Activated CD4-positive, alpha-beta memory T cell treated with anti-CD3 and anti-CD28 coated beads, Interleukin-2, amount 10 ng/mL, durations not matched to agents 7 days and 5 days (primary cell): ENCODE results near the gene MGAT5B. TPM values are rescaled to one million over a fixed set of nuclear protein-coding genes. Genes with fewer than 3 reads are reported as not detected.
"Not testable (repeated sequence)": the region's sequence is repeated elsewhere in the genome, so short reads cannot be mapped to it uniquely, and the experiment has no call there.

Experiments used
- CTCF ChIA-PET: fragments of 350-600 bp; sonication (Branson Sonifier 250); formaldehyde crosslinking; loops from one replicate; lab custom pipeline; 2021; ENCODE audit warnings: antibody characterized with exemption, inconsistent platforms; lab: Charles Lee
- POLR2A ChIA-PET: fragments of 350-600 bp; sonication (Branson Sonifier 250); formaldehyde crosslinking; loops from one replicate; lab custom pipeline; 2021; ENCODE audit warnings: antibody characterized with exemption; lab: Charles Lee
- DNase-seq: peaks from one replicate; pipeline ENCODE4 v3.0.0-alpha.2; 2020
- H3K27ac Mint-ChIP-seq: one replicate; pipeline ENCODE4 v1.8.0; 2021; ENCODE audit warnings: mild to moderate bottlenecking, mixed read lengths
- H3K27me3 Mint-ChIP-seq: one replicate; pipeline ENCODE4 v1.8.0; 2021; ENCODE audit warnings: mixed read lengths
- H3K36me3 Mint-ChIP-seq: one replicate; pipeline ENCODE4 v1.8.0; 2021; ENCODE audit warnings: low read depth, mixed read lengths
- H3K4me1 Mint-ChIP-seq: one replicate; pipeline ENCODE4 v1.8.0; 2021; ENCODE audit warnings: mixed read lengths
- H3K4me3 Mint-ChIP-seq: one replicate; pipeline ENCODE4 v1.8.0; 2021; ENCODE audit warnings: mild to moderate bottlenecking, mixed read lengths
- H3K9me3 Mint-ChIP-seq: one replicate; pipeline ENCODE4 v1.8.0; 2021; ENCODE audit warnings: mixed read lengths
- total RNA-seq, 2 experiments: library from RNA; stranded (reverse); gene quantifications; one replicate each; pipeline ENCODE4 v1.2.3, GENCODE V29; 2021

Gene MGAT5B
- total RNA-seq, 2 experiments from 2014 or later, result 0.08 to 0.13 TPM

DNA sequence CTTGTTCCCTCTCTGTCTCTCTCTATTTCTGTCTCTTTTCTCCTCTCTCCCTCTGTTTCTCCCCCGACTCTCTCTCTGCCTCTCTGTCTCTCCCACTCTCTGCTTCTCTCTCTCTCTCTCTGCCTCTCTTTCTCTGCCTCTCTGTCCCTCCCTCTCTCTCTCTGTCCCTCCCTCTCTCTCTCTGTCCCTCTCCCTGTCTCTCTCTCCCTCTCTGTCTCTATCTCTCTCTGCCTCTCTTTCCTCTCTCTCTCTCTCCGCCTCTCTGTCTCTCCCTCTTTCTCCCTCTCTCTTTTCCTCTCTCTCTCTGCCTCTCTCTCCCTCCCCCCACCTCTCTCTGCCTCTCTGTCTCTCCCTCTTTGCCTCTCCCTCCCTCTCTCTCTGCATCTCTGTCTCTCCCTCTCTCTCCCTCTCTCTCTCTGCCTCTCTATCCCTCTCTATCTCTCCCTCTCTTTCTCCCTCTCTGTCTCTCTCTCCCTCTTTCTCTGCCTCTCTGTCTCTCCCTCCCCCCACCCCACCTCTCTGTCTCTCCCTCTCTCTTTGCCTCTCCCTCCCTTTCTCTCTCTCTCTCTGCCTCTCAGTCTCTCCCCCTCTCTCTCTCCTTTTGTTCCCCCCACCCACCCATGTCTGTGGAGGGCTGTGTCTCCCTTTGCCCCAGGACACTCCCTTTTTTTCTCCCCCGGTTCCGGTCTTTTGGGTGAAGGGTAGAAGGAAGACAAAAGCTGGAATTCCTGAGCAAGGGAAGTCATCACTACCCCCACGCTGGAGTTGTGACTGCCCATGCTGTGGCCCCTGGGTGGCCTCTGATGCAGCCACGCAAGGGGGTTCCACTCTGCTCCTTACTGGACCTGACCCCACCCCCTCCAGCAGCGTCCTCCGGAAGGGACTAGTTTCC, 27.1 kb upstream of the MGAT5B start:
- H3K27ac Mint-ChIP-seq, result no peak overlapping the region
- no peaks in the 10 kb centered on the region for H3K9me3 Mint-ChIP-seq
- DNase-seq, result no peak
- no peaks in the 10 kb centered on the region for H3K36me3 Mint-ChIP-seq
- CTCF ChIA-PET, result no interaction called here
- POLR2A ChIA-PET, result interaction anchor here (0.6 kb wide), 1 partner anchor 103 kb away, joined by 3 read pairs; no protein-coding TSS in a partner anchor
- peaks cover 46% of the 10 kb centered on the region for H3K27me3 Mint-ChIP-seq
- no peak overlapping the region for H3K4me3 Mint-ChIP-seq
- H3K4me1 Mint-ChIP-seq, result peaks cover 17% of the 10 kb centered on the region

- H3K27me3 Mint-ChIP-seq, result peaks cover 49% of the 10 kb centered on the region
- no peak overlapping the region for H3K27ac Mint-ChIP-seq
- H3K4me3 Mint-ChIP-seq, result no peak overlapping the region
- no peaks in the 10 kb centered on the region for H3K9me3 Mint-ChIP-seq
- H3K36me3 Mint-ChIP-seq, result no peaks in the 10 kb centered on the region
- ChIA-PET CTCF (no interaction called here), POLR2A (interaction anchor here (0.6 kb wide), 1 partner anchor 104 kb away, joined by 3 read pairs; no protein-coding TSS in a partner anchor)
- H3K4me1 Mint-ChIP-seq, result peaks cover 17% of the 10 kb centered on the region
- DNase-seq, result no peak
These were observed 26.3 kb upstream of the MGAT5B start for GRCh38 chr17:76841776-76842405.

GRCh38 chr17:76843068-76843467, 25.1 kb upstream of the MGAT5B start:
- H3K27ac Mint-ChIP-seq, result not testable (repeated sequence)
- H3K27me3 Mint-ChIP-seq, result peaks cover 46% of the 10 kb centered on the region

GRCh38 chr17:76843703-76844484, 24.3 kb upstream of the MGAT5B start:
- CTCF ChIA-PET, result no interaction called here
- H3K4me1 Mint-ChIP-seq, result peaks cover 17% of the 10 kb centered on the region
- H3K4me3 Mint-ChIP-seq, result no peak overlapping the region
- H3K27me3 Mint-ChIP-seq, result peaks cover 46% of the 10 kb centered on the region
- no peak overlapping the region for H3K27ac Mint-ChIP-seq
- no peak for DNase-seq
- H3K9me3 Mint-ChIP-seq, result no peaks in the 10 kb centered on the region
- POLR2A ChIA-PET, result no interaction called here
- no peaks in the 10 kb centered on the region for H3K36me3 Mint-ChIP-seq

More at GRCh38 chr17:76843068-76843467, 25.1 kb upstream of the MGAT5B start:
- H3K36me3 Mint-ChIP-seq, DNase-seq, H3K4me3 Mint-ChIP-seq, H3K9me3 Mint-ChIP-seq, CTCF ChIA-PET, POLR2A ChIA-PET: not testable (repeated sequence)
- peaks cover 17% of the 10 kb centered on the region for H3K4me1 Mint-ChIP-seq

- H3K27me3 Mint-ChIP-seq, result peaks cover 46% of the 10 kb centered on the region
- POLR2A ChIA-PET, result no interaction called here
- CTCF ChIA-PET, result no interaction called here
These were observed 23.7 kb upstream of the MGAT5B start for GRCh38 chr17:76844485-76844829.

DNA sequence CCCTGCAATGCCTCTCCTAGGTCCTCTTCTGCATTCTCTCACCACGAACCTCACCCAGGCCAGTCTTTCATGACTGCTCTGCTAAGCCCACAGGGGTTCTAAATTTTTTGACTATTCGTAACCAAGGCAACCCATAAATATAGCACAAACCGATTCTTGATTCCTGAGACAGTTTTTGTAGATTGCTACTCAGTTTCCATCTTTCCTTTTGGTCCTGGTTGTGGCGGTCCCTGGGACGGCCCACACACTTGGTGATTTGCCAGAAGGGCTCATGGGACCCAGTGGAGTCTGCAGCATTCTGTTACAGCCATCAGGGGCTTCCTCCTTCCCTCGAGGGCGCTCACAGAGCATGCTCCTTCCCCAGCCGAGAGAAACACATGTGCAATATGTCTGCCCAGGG, 23.4 kb upstream of the MGAT5B start:
- Mint-ChIP-seq H3K4me1 (peaks cover 12% of the 10 kb centered on the region), H3K27ac (no peak overlapping the region), H3K9me3 (no peaks in the 10 kb centered on the region), H3K27me3 (peaks cover 45% of the 10 kb centered on the region), H3K4me3 (no peak overlapping the region), H3K36me3 (no peaks in the 10 kb centered on the region)
- no peak for DNase-seq
- ChIA-PET POLR2A (no interaction called here), CTCF (no interaction called here)

More at GRCh38 chr17:76844485-76844829, 23.7 kb upstream of the MGAT5B start:
- Mint-ChIP-seq H3K9me3 (no peaks in the 10 kb centered on the region), H3K27ac (no peak overlapping the region), H3K4me3 (no peak overlapping the region), H3K4me1 (peaks cover 16% of the 10 kb centered on the region), H3K36me3 (no peaks in the 10 kb centered on the region)
- DNase-seq, result no peak

DNA sequence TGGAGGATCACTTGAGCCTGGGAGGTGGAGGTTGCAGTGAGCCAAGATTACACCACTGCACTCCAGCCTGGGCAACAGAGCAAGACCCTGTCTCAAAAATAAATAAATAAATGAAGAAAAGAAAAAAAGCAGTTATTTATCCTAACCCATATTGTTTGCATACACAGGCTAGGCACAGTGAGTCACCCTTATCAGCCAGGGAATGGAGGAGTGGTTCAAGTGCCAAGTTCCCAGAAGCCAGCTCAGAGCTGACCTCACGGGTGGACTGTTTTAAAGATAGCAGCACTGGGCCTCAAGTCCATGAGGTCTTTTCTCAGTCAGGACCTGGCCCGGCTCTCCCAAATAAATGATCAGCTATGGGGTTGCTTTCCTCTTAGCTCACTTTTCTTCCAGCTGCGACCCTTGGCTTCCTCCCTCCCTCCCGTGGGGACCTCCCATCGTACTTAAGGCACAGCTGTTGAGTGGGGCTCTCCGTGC, 22.6 kb upstream of the MGAT5B start:
- H3K9me3 Mint-ChIP-seq, result no peaks in the 10 kb centered on the region
- ChIA-PET POLR2A (no interaction called here), CTCF (no interaction called here)
- peaks cover 4% of the 10 kb centered on the region for H3K4me1 Mint-ChIP-seq
- no peak overlapping the region for H3K4me3 Mint-ChIP-seq
- H3K27ac Mint-ChIP-seq, result no peak overlapping the region
- DNase-seq, result no peak
- H3K27me3 Mint-ChIP-seq, result peaks cover 38% of the 10 kb centered on the region
- H3K36me3 Mint-ChIP-seq, result no peaks in the 10 kb centered on the region

- no peak overlapping the region for H3K4me3 Mint-ChIP-seq
- ChIA-PET CTCF (no interaction called here), POLR2A (no interaction called here)
- H3K4me1 Mint-ChIP-seq, result no peaks in the 10 kb centered on the region
- H3K27ac Mint-ChIP-seq, result no peak overlapping the region
- H3K36me3 Mint-ChIP-seq, result no peaks in the 10 kb centered on the region
- H3K27me3 Mint-ChIP-seq, result peaks cover 27% of the 10 kb centered on the region
- H3K9me3 Mint-ChIP-seq, result no peaks in the 10 kb centered on the region
- DNase-seq, result no peak
These were observed 21.2 kb upstream of the MGAT5B start for GRCh38 chr17:76847031-76847430.

- ChIA-PET POLR2A (no interaction called here), CTCF (interaction anchor here (0.6 kb wide), 1 partner anchor 175 kb away, joined by 3 read pairs; no protein-coding TSS in a partner anchor)
- Mint-ChIP-seq H3K27me3 (peaks cover 28% of the 10 kb centered on the region), H3K4me1 (no peaks in the 10 kb centered on the region), H3K4me3 (no peak overlapping the region), H3K9me3 (no peaks in the 10 kb centered on the region), H3K36me3 (no peaks in the 10 kb centered on the region), H3K27ac (no peak overlapping the region)
- DNase-seq, result no peak
These were observed 19.5 kb upstream of the MGAT5B start for GRCh38 chr17:76848670-76849069.

- CTCF ChIA-PET, H3K4me1 Mint-ChIP-seq, POLR2A ChIA-PET, DNase-seq, H3K27ac Mint-ChIP-seq, H3K36me3 Mint-ChIP-seq, H3K4me3 Mint-ChIP-seq, H3K9me3 Mint-ChIP-seq: not testable (repeated sequence)
- peaks cover 24% of the 10 kb centered on the region for H3K27me3 Mint-ChIP-seq
These were observed 19.0 kb upstream of the MGAT5B start for GRCh38 chr17:76849160-76849559.

DNA sequence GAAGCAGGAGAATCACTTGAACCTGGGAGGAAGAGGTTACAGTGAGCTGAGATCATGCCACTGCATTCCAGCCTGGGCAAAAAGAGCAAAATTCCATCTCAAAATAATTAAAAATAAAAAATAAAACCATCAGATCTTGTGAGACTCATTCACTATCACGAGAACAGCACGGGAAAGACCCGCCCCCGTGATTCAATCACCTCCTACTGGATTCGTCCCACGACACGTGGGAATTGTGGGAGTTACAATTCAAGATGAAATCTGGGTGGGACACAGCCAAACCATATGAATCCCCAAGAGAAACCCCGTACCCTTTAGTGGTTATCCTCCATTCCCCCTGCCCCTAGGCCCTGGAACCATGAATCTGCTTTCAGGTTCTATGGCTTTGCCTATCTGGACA, 15.4 kb upstream of the MGAT5B start:
- H3K4me3 Mint-ChIP-seq, result no peak overlapping the region
- POLR2A ChIA-PET, result no interaction called here
- H3K27me3 Mint-ChIP-seq, result peaks cover 17% of the 10 kb centered on the region
- DNase-seq, result no peak
- CTCF ChIA-PET, result no interaction called here
- no peak overlapping the region for H3K27ac Mint-ChIP-seq
- no peaks in the 10 kb centered on the region for H3K4me1 Mint-ChIP-seq
- H3K36me3 Mint-ChIP-seq, result no peaks in the 10 kb centered on the region
- no peaks in the 10 kb centered on the region for H3K9me3 Mint-ChIP-seq

GRCh38 chr17:76855105-76855504, 13.1 kb upstream of the MGAT5B start:
- DNase-seq, result no peak
- CTCF ChIA-PET, result interaction anchor here (1.3 kb wide), 1 partner anchor 13 kb away, joined by 6 read pairs; the partner anchor contains the start of gene MGAT5B
- Mint-ChIP-seq H3K36me3 (no peaks in the 10 kb centered on the region), H3K4me3 (no peak overlapping the region), H3K9me3 (no peaks in the 10 kb centered on the region), H3K27me3 (peaks cover 17% of the 10 kb centered on the region), H3K4me1 (no peaks in the 10 kb centered on the region), H3K27ac (no peak overlapping the region)
- POLR2A ChIA-PET, result no interaction called here

DNA sequence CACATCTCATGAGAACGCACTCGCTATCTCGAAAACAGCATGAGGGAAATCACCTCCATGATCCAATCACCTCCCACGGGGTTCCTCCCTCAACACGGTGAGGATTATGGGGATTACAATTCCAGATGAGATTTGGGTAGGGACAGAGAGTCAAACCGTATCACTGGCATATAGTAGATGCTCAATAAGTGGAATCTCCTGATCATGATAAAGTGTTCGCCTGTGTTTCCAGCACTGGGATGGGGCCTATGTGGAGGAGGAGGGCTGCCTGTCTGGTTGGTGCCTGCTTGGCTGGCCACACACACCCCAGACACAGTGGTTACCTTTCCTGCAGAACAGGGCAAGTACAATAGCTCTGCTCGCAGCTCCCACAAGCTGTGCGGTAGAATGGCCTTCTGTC, 6.1 kb upstream of the MGAT5B start:
- no peaks in the 10 kb centered on the region for H3K9me3 Mint-ChIP-seq
- ChIA-PET CTCF (interaction anchor here (1.4 kb wide), 1 partner anchor 195 kb away, joined by 4 read pairs; no protein-coding TSS in a partner anchor), POLR2A (no interaction called here)
- peaks cover under 1% of the 10 kb centered on the region for H3K4me1 Mint-ChIP-seq
- no peak overlapping the region for H3K4me3 Mint-ChIP-seq
- H3K27ac Mint-ChIP-seq, result no peak overlapping the region
- H3K27me3 Mint-ChIP-seq, result peaks cover 13% of the 10 kb centered on the region
- H3K36me3 Mint-ChIP-seq, result no peaks in the 10 kb centered on the region
- DNase-seq, result no peak
